Stimulated activated naive CD8-positive, alpha-beta T cell treated with anti-CD3 and anti-CD28 coated beads, Interleukin-15, amount 100 ng/mL, for 72 hours (primary cell): ENCODE results near the gene ARHGEF3.

Experiments used
- ATAC-seq: fragments of 150-1000 bp; cut with Tn5 transposase; 2 replicates; pipeline ENCODE4 v1.10.0; 2021; ENCODE audit warnings: mild to moderate bottlenecking, moderate library complexity
- DNase-seq, 2 donors: peaks; one replicate each; pipeline ENCODE4 v3.0.0; 2021 to 2022
- H3K27ac Mint-ChIP-seq, 2 donors: one replicate each; pipeline ENCODE4 v1.8.0; 2022; ENCODE audit warnings: mild to moderate bottlenecking in 2 of 2, mixed read lengths in 2 of 2, moderate library complexity in 2 of 2
- H3K27me3 Mint-ChIP-seq: one replicate; pipeline ENCODE4 v1.8.0; 2022; ENCODE audit warnings: mixed read lengths
- H3K4me1 Mint-ChIP-seq: one replicate; pipeline ENCODE4 v1.8.0; 2022; ENCODE audit warnings: mild to moderate bottlenecking, mixed read lengths
- H3K4me3 Mint-ChIP-seq, 2 donors: one replicate each; pipeline ENCODE4 v1.8.0; 2022; ENCODE audit warnings: mild to moderate bottlenecking in 2 of 2, mixed read lengths in 2 of 2, moderate library complexity in 1 of 2
- H3K9me3 Mint-ChIP-seq, 2 donors: one replicate each; pipeline ENCODE4 v1.8.0; 2022; ENCODE audit warnings: mixed read lengths in 2 of 2

Gene ARHGEF3

DNA sequence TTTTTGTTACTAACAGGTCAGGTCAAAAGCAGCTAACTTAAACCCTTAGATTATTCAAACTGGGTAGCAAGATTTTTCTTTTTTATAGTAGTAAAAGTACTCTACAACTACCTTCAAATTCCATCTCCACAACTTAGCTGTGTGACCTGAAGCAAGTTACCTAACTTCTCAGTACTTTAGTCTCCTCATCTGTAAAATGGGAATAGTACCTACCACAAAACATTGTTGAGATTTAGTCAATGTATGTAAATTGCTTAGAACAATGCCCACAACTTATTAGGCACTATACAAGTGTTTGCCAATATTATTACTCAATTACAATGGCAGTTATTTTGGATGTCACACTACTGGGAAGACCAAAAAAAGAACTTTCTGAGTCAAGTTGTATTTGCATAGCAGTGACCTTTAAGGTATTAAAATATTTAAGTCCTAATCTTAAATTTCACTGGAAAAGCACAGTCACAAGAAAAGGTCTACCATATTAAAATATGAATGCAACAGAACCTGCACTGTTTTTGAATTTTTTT, 121.6 kb downstream of the ARHGEF3 start:
- DNase-seq (no peak), ATAC-seq (no peak)
- Mint-ChIP-seq H3K4me1 (peaks cover 38% of the 10 kb centered on the region), H3K4me3 (peak overlapping the region in 1 of 2 donors; percentile 37), H3K27me3 (no peaks in the 10 kb centered on the region), H3K27ac (no peak overlapping the region), H3K9me3 (no peaks in the 10 kb centered on the region)
